NOMO-1 treated with dmso at 0.1 percent for 144 hours (cell line): ENCODE data around the gene TMEM63A.
"Not testable (repeated sequence)": the region's sequence is repeated elsewhere in the genome, so short reads cannot be mapped to it uniquely, and the experiment has no call there.

Source experiments
- DNase-seq: peaks from one replicate; lab custom pipeline; 2025; ENCODE audit not compliant: unreplicated experiment; lab: John Stamatoyannopoulos, UW

The TMEM63A gene

GRCh38 chr1:225823811-225824261 is 58.3 kb downstream of the TMEM63A start:
- no peak for DNase-seq

GRCh38 chr1:225822655-225823403 is 59.4 kb downstream of the TMEM63A start:
- no peak for DNase-seq

- no peak for DNase-seq
Measured at GRCh38 chr1:225820522-225821120, 61.6 kb downstream of the TMEM63A start.

GRCh38 chr1:225819346-225820192 is 62.6 kb downstream of the TMEM63A start:
- DNase-seq = no peak

GRCh38 chr1:225818229-225818628 is 64.0 kb downstream of the TMEM63A start:
- no peak for DNase-seq

- peak; percentile 25 for DNase-seq
Measured at GRCh38 chr1:225817611-225818061, 64.5 kb downstream of the TMEM63A start.

- no peak for DNase-seq
Measured at GRCh38 chr1:225816643-225817538, 65.3 kb downstream of the TMEM63A start.

- DNase-seq = no peak
Measured at GRCh38 chr1:225815526-225816178, 66.5 kb downstream of the TMEM63A start.

- not testable (repeated sequence) for DNase-seq
Measured at GRCh38 chr1:225815090-225815489, 67.1 kb downstream of the TMEM63A start.

GRCh38 chr1:225814381-225814780 is 67.8 kb downstream of the TMEM63A start:
- no peak for DNase-seq

GRCh38 chr1:225813214-225813964 is 68.8 kb downstream of the TMEM63A start:
- peak; percentile 72 for DNase-seq

- DNase-seq = no peak
Measured at GRCh38 chr1:225812488-225813213, 69.5 kb downstream of the TMEM63A start.

- DNase-seq = no peak
Measured at GRCh38 chr1:225811622-225812487, 70.3 kb downstream of the TMEM63A start.

GRCh38 chr1:225810579-225811538 is 71.3 kb downstream of the TMEM63A start:
- not testable (repeated sequence) for DNase-seq

- peak; percentile 77 for DNase-seq
Measured at GRCh38 chr1:225809842-225810578, 72.2 kb downstream of the TMEM63A start, which contains the start of gene EPHX1. Gene EPHX1, plus strand, starts transcription at chr1:225810124. Its CDS starts 18,606 bp downstream, at chr1:225828730.

- DNase-seq = no peak
Measured at GRCh38 chr1:225808136-225808535, 74.0 kb downstream of the TMEM63A start.
